Kidney (tissue), 14 donors: ENCODE data around the gene MFSD2B. TPM values are rescaled to one million over a fixed set of nuclear protein-coding genes. Genes with fewer than 3 reads are reported as not detected.

ENCODE experiments used
- DNase-seq, 5 donors: peaks; one replicate each; pipeline ENCODE4 v3.0.0-alpha.2; 2013 to 2020
- FAIRE-seq: peaks from 2 replicates; lab custom pipeline; 2012; peaks lifted over from hg19 to GRCh38; lab: Jason Lieb, UNC
- H3K27ac ChIP-seq, 2 donors: one replicate each; pipeline ENCODE4 v1.7.0; 2013; ENCODE audit warnings: low read depth in 2 of 2, low read length in 2 of 2, inconsistent platforms in 1 of 2
- H3K27me3 ChIP-seq: one replicate; pipeline ENCODE4 v1.7.1; 2013; ENCODE audit warnings: low read length, inconsistent platforms; ENCODE audit not compliant: control insufficient read depth, insufficient read depth
- H3K36me3 ChIP-seq, 3 donors: one replicate each; pipeline versions ENCODE4 v1.7.0 to v1.7.1; 2013; ENCODE audit warnings: low read length in 3 of 3, control low read depth in 1 of 3, inconsistent platforms in 1 of 3; ENCODE audit not compliant: insufficient read depth in 3 of 3, control insufficient read depth in 2 of 3
- H3K4me1 ChIP-seq, 3 donors: one replicate each; pipeline versions ENCODE4 v1.7.0 to v1.7.1; 2013; ENCODE audit warnings: low read length in 3 of 3, inconsistent platforms in 1 of 3, low read depth in 1 of 3; ENCODE audit not compliant: control insufficient read depth in 2 of 3, insufficient read depth in 2 of 3
- H3K4me3 ChIP-seq, 3 donors: one replicate each; pipeline versions ENCODE4 v1.7.0 to v1.8.1; 2013; ENCODE audit warnings: low read length in 3 of 3, control low read depth in 1 of 3, inconsistent platforms in 1 of 3
- H3K9ac ChIP-seq, 3 donors: one replicate each; pipeline versions ENCODE4 v1.7.0 to v1.7.1; 2013; ENCODE audit warnings: low read length in 3 of 3, control low read depth in 1 of 3, inconsistent platforms in 1 of 3
- H3K9me3 ChIP-seq, 3 donors: one replicate each; pipeline versions ENCODE4 v1.7.0 to v1.7.1; 2013; ENCODE audit warnings: low read length in 3 of 3, control low read depth in 1 of 3, inconsistent platforms in 1 of 3; ENCODE audit not compliant: control insufficient read depth in 2 of 3, insufficient read depth in 1 of 3
- intact Hi-C: fragments of 100-400 bp; cut with DNase I; formaldehyde crosslinking; loops from one replicate; pipeline ENCODE4 v1.11.1; 2022
- polyA plus RNA-seq: library from polyadenylated mRNA; stranded (reverse); fragments of 350-450 nt; fragmentation: Illumina TruSeq; extraction: RNeasy Lipid Tissue Mini Kit (QIAGEN cat#74804); gene quantifications from one replicate; pipeline ENCODE4 v1.2.3, GENCODE V29; 2014; ENCODE audit warnings: low read depth, low replicate concordance; ENCODE audit not compliant: insufficient read depth
- total RNA-seq: library from RNA; stranded (reverse); fragmentation: NEBNext Ultra II Directional; extraction: Animal tissue kit (Norgen Biotek cat#: 25700); gene quantifications from one replicate; pipeline ENCODE4 v1.2.1, GENCODE V29; 2021
- TF ChIP-seq, protein P1 (sequence below): IDR thresholded peaks from 3 replicates; pipeline ENCODE4 v1.5.1; 2012; ENCODE audit warnings: mild to moderate bottlenecking, moderate library complexity, borderline replicate concordance; ENCODE audit not compliant: insufficient read depth; ENCODE audit errors: extremely low read depth
- donor health status: control.
- donor health status: control.
- donor health status: control.
- donor health status: control.
- donor health status: control.
- donor health status: DM: yes; HTN: yes; CAD: no.
- donor health status: Normal renal cell carcinoma (clear cell type).

Gene MFSD2B
- total and polyA plus RNA-seq, 2 donors from 2014 or later = 0.54 TPM; not detected in 1

DNA sequence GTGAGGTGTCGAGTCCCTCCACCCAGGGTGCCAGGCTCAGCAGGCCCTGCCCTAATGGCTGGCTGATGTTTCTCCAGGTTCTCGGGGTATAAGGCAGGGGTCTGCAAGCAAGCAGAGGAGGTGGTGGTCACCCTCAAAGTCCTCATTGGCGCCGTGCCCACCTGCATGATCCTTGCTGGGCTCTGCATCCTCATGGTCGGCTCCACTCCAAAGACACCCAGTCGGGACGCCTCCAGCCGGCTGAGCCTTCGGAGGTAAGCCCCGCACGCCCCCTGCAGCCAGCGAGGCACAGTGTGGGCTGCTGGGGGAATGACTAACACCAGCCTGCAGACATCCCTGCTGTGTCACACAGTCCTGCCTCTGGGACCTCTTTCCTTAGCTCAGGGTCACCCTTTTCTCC is 14.1 kb downstream of the MFSD2B start:
- TF ChIP-seq, protein P1, sequence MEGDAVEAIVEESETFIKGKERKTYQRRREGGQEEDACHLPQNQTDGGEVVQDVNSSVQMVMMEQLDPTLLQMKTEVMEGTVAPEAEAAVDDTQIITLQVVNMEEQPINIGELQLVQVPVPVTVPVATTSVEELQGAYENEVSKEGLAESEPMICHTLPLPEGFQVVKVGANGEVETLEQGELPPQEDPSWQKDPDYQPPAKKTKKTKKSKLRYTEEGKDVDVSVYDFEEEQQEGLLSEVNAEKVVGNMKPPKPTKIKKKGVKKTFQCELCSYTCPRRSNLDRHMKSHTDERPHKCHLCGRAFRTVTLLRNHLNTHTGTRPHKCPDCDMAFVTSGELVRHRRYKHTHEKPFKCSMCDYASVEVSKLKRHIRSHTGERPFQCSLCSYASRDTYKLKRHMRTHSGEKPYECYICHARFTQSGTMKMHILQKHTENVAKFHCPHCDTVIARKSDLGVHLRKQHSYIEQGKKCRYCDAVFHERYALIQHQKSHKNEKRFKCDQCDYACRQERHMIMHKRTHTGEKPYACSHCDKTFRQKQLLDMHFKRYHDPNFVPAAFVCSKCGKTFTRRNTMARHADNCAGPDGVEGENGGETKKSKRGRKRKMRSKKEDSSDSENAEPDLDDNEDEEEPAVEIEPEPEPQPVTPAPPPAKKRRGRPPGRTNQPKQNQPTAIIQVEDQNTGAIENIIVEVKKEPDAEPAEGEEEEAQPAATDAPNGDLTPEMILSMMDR = no peak
- intact Hi-C loops = no loop called here
- no peaks in the 10 kb centered on the region for H3K9me3 ChIP-seq
- H3K36me3 ChIP-seq = peaks cover 0 to 2% (median 0%) of the 10 kb centered on the region in 3 donors
- no peaks in the 10 kb centered on the region for H3K27me3 ChIP-seq
- H3K27ac ChIP-seq = no peak overlapping the region
- FAIRE-seq = no peak
- H3K4me3 ChIP-seq = no peak overlapping the region
- H3K9ac ChIP-seq = no peak overlapping the region
- no peaks in the 10 kb centered on the region for H3K4me1 ChIP-seq
- no peak for DNase-seq

DNA sequence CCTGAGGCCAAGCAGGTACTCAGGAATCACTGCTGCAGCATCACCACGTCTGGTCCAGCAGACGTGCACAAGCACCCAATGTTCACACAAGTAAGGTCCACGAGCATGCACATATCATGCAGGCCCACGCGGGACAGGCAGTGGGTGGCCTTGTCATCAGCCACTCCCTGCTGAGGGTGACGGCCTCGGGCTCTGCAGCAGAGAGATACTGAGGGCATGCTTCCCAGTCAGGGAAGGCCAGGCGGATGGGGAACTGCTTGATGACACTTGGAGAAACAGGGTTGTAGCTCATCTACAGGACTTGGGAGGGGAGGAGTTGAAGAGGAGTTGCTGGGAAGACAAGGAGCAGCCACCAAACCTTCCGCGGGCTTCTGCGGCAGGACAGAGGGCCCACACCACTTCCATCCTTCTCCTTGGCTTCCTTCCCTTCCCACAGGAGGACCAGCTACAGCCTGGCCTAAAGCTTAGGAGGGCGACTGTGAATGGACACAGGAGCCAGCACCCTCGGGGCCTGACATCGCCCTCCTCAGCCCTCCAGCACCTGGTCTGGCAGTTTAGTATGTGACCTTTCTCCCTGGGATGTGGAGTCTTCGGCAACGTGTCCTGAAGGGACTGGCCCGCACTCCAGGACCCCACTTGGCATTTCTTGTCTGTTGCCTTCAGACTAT is 15.2 kb downstream of the MFSD2B start:
- Histone ChIP-seq H3K27me3 (no peaks in the 10 kb centered on the region), H3K9ac (no peak overlapping the region), H3K9me3 (no peaks in the 10 kb centered on the region), H3K4me1 (no peaks in the 10 kb centered on the region), H3K27ac (no peak overlapping the region), H3K4me3 (no peak overlapping the region), H3K36me3 (peaks cover 0 to 9% (median 8%) of the 10 kb centered on the region in 3 donors)
- intact Hi-C loops = no loop called here
- no peak for DNase-seq
- FAIRE-seq = no peak
- TF ChIP-seq, protein P1 = no peak

DNA sequence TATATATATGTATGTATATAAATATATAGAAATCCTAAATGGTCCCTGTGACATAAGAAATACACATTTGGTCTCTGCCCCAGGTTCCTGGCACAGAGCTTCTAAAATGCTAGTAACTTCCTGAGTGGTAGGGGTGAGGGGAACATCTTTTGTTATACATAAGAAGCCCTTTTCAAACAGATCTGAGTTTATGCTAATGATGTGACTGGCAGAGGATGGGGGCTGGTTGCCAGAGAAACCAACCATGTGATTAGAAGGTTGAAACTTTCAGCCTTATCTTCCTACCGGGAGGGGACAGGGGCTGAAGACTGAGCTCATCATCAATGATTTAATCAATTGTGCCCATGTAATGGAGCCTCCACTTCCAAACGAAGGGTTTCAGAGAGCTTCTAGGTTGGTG is 16.3 kb downstream of the MFSD2B start:
- H3K36me3 ChIP-seq = peaks cover 0 to 15% (median 9%) of the 10 kb centered on the region in 3 donors
- no peak for FAIRE-seq
- DNase-seq = no peak
- intact Hi-C loops = no loop called here
- no peak overlapping the region for H3K4me3 ChIP-seq
- H3K9me3 ChIP-seq = no peaks in the 10 kb centered on the region
- no peak overlapping the region for H3K27ac ChIP-seq
- no peaks in the 10 kb centered on the region for H3K4me1 ChIP-seq
- H3K9ac ChIP-seq = no peak overlapping the region
- no peaks in the 10 kb centered on the region for H3K27me3 ChIP-seq
- TF ChIP-seq, protein P1 = no peak
